GM19023 (cell line): Measurements from ENCODE around the gene ATP8B1.
A peak's percentile ranks its signal among the peaks of the same experiment; 100 is the strongest.
"Not testable (repeated sequence)": the region's sequence is repeated elsewhere in the genome, so short reads cannot be mapped to it uniquely, and the experiment has no call there.

Source experiments
- ATAC-seq: cut with Tn5 transposase; IDR thresholded peaks from one replicate; pipeline ENCODE4 v1.9.1; 2021; ENCODE audit warnings: mild to moderate bottlenecking, moderate library complexity; ENCODE audit not compliant: unreplicated experiment

The ATP8B1 gene

GRCh38 chr18:57771193-57771592 lies 31.9 kb downstream of the ATP8B1 start:
- no peak for ATAC-seq

- no peak for ATAC-seq
These were observed 34.4 kb downstream of the ATP8B1 start for GRCh38 chr18:57768537-57769326.

- no peak for ATAC-seq
These were observed 35.7 kb downstream of the ATP8B1 start for GRCh38 chr18:57767259-57768050.

GRCh38 chr18:57764995-57765394 lies 38.1 kb downstream of the ATP8B1 start:
- no peak for ATAC-seq

- ATAC-seq, result no peak
These were observed 39.0 kb downstream of the ATP8B1 start for GRCh38 chr18:57764087-57764486.

GRCh38 chr18:57762686-57763085 lies 40.4 kb downstream of the ATP8B1 start:
- no peak for ATAC-seq

GRCh38 chr18:57759650-57760049 lies 43.5 kb downstream of the ATP8B1 start:
- no peak for ATAC-seq

- no peak for ATAC-seq
These were observed 47.5 kb downstream of the ATP8B1 start for GRCh38 chr18:57755473-57756067.

- peak; percentile 95 for ATAC-seq
These were observed 48.4 kb downstream of the ATP8B1 start for GRCh38 chr18:57754577-57755338.

GRCh38 chr18:57753063-57753462 lies 50.1 kb downstream of the ATP8B1 start:
- no peak for ATAC-seq

- no peak for ATAC-seq
These were observed 53.5 kb downstream of the ATP8B1 start for GRCh38 chr18:57749604-57749970.

- ATAC-seq, result peak; percentile 94
These were observed 54.1 kb downstream of the ATP8B1 start for GRCh38 chr18:57748770-57749603.

- no peak for ATAC-seq
These were observed 55.1 kb downstream of the ATP8B1 start for GRCh38 chr18:57747809-57748680.

GRCh38 chr18:57744211-57744694 lies 58.9 kb downstream of the ATP8B1 start:
- no peak for ATAC-seq

- ATAC-seq, result no peak
These were observed 60.1 kb downstream of the ATP8B1 start for GRCh38 chr18:57743008-57743407.

GRCh38 chr18:57741273-57741672 lies 61.8 kb downstream of the ATP8B1 start:
- ATAC-seq, result no peak

GRCh38 chr18:57738078-57738477 lies 65.0 kb downstream of the ATP8B1 start:
- no peak for ATAC-seq

GRCh38 chr18:57737400-57738060 lies 65.6 kb downstream of the ATP8B1 start:
- ATAC-seq, result no peak

- ATAC-seq, result not testable (repeated sequence)
These were observed 68.1 kb downstream of the ATP8B1 start for GRCh38 chr18:57735042-57735441.
